Sciatic nerve (tissue), 2 donors: ENCODE measurements around the gene NDUFAF8. TPM values are rescaled to one million over a fixed set of nuclear protein-coding genes. Genes with fewer than 3 reads are reported as not detected.

Experiments
- ATAC-seq: fragments of 200-7000 bp; cut with Tn5 transposase; one replicate; pipeline ENCODE4 v1.9.1; 2020; ENCODE audit warnings: mild to moderate bottlenecking, moderate library complexity
- DNase-seq: peaks from one replicate; pipeline ENCODE4 v3.0.0-alpha.2; 2020; ENCODE audit warnings: low spot score
- intact Hi-C: fragments of 100-400 bp; cut with DNase I; formaldehyde crosslinking; loops from one replicate; pipeline ENCODE4 v1.14.2; 2022
- total RNA-seq: library from RNA; stranded (reverse); fragmentation: NEBNext Ultra II Directional; extraction: Animal tissue kit (Norgen Biotek cat#: 25700); gene quantifications from one replicate; pipeline ENCODE4 v1.2.1, GENCODE V29; 2021
- donor health status: DM: no; HTN: no; CAD: no.
- donor health status: DM: no; HTN: no; CAD: no.

The NDUFAF8 gene
- total RNA-seq, 1 donor from 2014 or later, result 37.4 TPM

DNA sequence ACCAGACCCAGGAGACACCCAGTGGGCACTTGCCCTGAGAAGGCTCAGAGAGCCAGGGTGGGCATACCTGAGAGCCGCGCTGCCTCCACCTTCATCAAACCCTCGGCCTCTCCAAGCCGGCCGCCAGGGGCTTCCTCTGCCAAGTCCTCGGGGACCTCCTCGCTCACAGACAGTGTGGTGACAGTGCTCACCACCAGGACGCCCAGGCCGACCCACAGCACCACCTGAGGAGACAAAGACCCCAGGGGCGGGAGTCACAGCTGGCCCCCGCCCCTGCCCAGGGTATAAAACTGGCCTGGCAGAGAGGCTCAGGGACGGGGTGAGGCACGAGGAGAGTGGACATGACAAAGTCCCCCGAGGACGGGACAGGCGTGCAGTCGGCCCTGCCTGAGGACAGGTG, 21.1 kb downstream of the NDUFAF8 start:
- DNase-seq (no peak), ATAC-seq (no peak)
- intact Hi-C loops, result no loop called here

DNA sequence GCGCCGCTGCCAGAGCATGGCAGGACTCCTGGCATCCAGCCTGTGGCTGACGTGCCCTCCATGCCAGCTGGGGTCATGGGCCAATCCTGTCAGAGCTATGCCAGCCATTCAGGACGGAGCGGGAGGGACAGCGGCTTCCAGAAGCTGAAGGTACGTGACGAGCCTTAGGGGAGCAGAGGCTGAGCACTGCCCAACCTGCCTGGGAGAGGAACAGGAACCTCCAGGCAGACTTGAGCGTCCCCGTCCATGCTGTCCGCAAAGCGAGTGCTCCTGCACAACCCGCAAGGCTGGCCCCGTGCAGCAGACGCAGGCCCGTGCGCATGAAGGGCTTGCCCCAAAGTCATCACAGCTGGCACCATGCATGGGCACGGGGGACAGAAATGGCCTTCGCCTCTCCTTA, 21.5 kb downstream of the NDUFAF8 start:
- DNase-seq, result no peak
- intact Hi-C loops, result no loop called here
- ATAC-seq, result no peak

DNA sequence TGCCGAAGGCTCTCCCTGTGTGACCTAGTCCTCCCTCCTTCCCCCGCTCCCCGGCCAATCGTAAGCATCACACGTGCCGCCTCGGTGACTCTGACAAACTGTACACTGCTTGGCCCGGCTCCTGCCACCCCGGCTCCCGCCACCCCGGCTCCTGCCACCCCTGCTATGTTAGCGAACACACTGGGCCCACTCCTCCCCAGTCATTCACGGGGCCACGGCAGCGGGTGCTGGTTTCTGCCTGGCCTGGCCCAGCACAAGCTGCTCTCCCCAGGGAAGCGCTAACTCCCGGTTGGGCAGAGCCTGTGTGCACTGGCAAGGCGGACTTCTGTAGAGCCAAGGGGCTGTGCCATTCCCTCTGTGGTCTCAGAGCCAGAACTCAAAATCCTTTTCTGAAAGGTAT, 22.0 kb downstream of the NDUFAF8 start:
- intact Hi-C loops, result no loop called here
- no peak for ATAC-seq

DNA sequence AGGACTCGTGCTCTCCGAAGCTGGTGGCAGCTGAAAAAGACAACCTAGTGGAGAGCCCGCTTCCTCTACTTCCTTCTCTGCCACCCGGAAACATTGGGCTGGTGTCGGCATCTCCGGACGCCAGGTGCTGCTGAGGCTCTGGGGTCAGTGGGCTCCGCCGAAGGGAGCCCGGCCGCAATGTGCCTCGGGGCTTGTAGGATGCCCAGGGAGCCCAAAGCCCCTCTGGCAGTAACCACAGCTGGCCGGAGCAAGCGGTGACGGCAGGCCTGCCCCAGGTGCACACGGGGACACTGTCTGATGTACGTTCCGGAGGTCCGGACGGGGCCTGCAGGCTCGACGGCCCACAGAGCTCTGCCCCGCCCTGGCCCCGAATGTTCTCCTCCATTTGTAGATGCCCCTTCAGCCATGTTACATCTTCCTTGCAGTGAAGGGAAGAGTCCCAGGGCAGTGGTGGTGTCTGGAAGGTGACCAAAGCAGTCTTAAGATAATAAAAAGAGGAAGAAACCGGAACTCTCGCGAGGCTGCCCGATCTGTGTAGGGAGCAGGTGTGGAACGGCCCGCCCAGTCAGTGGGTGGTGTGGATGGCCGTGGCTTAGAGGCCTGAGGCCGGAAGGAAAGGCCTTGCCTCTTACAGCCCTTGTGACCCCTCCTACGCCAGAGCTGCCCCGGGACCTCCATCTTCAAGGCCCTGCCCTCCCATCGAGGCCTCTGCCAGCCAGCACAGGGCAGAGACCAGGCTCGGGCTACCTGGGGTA, 22.6 kb downstream of the NDUFAF8 start:
- intact Hi-C loops, result no loop called here
- ATAC-seq (peak; percentile 78), DNase-seq (no peak)

More for the DNA sequence above, 22.0 kb downstream of the NDUFAF8 start:
- no peak for DNase-seq

DNA sequence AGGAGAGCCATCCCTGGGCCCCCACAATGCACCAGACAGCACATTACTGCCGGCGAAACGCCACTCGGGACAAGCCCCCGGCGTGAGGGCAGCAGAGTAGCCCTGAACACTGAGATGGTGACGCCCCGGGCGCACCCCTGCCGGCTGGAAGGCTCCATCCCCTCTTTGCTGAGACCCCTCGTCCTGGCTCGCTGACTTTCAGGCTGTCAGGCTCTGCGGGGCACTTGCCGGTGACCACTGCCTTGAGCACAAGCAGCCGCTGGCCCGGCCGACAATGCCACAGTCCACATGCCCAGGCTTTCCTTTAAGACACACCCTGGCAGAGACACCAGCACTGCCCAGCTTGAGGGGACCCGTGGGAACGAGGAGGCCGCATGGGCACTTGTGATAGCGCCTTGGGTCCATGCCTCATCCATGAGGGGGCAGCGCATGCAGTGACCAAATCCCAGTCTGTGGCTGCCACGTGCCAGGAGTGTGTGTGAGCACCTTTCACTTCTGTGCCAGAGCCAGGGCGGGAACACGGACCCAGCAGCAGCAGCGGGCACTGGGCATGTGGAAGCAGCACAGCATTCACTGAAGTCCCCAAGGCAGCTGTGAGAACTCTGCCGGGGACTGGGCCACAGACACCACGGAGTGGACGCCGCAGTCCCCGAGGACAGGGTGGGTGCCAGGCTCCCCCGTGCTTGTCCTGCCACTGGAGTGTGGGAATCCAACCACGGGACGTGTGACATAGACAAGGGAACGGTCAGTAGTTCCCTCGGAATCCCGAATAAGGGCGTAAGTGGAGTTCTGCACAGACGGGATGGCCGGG, 24.5 kb downstream of the NDUFAF8 start:
- DNase-seq (no peak), ATAC-seq (no peak)
- intact Hi-C loops, result no loop called here

DNA sequence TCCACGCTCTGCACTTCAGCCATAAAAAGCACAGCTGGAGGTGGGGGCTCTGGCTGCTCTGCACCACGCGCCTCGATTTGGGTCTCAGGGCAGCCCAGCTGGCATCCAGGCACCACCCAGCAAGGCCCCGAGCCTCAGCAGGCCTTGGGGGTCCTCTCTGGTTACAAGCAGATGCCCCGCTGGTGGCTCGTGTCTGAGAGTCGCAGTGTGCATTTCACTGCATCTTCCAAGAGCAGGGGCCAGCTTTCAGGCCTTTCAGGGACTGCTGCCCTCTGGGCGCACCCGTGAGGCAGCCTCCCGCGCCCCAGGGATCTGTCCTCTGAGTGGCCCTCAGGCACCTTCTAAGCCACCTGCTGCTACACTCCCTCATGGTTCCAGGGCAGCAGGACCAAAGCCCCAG, 25.5 kb downstream of the NDUFAF8 start:
- ATAC-seq (no peak), DNase-seq (no peak)
- intact Hi-C loops, result no loop called here

DNA sequence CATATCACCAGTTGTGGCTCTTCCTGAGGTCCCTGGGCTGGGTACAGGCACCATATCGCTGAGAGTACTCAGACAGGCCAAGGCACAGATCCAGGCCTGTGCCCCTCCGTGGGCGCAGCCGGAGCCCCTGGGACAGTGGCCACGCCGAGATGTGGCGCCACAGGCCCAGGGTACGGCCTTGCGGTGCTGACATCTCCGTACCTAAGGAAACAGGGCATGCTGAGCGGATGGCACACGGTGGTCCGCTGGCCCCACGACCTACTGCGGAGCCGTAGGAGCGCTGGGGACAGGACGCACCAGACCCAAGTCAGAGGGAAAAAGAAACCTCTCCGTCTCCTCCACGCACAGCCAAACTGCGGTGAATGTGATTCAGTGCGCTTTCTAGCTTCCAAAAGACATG, 26.5 kb downstream of the NDUFAF8 start:
- DNase-seq, result no peak
- intact Hi-C loops, result no loop called here
- ATAC-seq, result no peak

DNA sequence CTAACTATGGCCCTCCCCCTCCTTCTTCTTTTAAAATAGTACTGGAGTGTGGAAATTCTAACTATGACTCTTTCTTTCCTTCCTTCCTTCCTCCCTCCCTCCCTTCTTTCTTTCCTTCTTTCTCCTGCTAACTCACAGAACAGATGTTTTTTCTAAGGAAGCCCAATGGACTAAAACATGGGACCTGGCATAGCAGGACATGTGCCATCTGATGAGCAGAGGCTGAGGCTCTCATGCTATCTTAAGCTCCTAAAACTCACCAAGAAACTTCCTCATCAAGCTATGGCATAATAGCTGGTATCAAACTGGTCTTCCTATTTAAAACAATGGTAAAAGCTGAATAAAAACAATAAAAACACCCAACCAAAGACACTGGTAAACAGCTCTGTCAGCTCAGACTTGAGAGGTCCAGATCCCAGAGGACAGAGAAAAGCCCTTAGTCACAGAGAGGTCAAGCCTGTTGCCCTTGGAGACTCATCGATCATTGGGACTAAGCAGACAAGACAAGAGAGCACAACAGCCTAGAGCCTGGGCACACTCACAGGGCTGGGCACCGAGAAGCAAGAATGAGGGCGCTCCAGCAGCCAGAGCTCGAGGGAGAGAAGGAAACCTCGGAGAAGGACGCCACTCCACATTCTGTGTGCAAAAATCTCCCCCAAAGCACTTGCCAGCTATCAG, 28.4 kb downstream of the NDUFAF8 start:
- DNase-seq (no peak), ATAC-seq (no peak)
- intact Hi-C loops, result no loop called here

DNA sequence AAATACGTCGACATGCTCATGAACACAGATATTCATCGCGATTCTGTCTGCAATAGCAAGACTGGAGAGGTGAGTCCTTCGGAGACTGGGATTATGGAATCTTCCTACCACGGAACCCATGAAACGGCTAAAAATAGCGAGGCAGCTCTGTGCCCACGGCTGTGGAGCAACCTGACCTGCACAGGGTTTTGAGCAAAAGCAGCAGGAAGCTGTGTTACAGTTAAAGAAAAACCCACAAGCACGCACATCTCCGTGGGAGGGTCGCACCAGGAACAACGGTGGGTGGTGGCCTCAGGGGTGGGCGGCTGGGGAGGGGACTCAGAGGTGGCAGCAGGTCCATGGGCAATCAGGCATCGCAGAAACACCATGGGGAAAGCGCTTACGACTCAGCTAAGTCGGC, 31.2 kb downstream of the NDUFAF8 start:
- no peak for ATAC-seq

DNA sequence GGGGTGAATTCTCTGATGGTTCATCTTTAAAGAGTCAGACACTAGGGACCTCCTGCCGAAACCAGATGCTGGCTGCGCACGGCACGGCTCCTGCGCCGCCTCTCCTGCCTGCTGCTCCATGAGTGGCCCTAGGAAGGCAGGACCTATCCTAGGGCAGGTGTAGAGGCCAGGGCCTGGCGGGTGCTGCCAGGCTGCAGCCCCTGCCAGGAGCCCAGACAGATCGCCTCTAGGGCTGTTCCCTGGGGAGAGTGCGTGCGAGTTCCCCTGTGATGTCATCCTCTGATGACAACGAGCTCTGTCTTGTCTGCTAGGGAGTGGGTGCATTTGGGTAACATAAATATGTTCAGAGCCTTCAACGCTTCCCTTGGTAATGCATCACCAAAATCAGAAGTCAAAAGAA, 32.1 kb downstream of the NDUFAF8 start:
- ATAC-seq (no peak), DNase-seq (no peak)
- intact Hi-C loops, result no loop called here

More for the DNA sequence above, 31.2 kb downstream of the NDUFAF8 start:
- no peak for DNase-seq
- intact Hi-C loops, result no loop called here

DNA sequence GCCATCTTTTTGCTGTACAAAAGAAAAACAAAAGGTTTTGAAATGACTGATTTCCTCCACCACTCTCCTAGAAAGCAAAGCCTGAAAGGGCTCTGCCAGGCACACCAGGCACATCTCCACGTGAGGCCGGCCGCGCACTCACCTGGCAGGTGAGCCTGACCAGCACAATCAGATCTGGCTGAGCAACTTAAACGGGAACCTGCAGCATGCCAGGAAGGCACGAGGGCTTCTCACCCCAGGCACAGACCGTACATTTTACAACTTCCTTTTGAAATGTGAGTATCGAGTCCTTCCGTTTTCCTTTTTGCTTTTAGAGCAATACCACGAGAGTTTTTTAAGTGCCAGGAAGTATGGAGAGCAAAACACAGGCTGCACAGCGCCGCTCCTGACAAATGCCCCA, 33.5 kb downstream of the NDUFAF8 start:
- intact Hi-C loops, result no loop called here
- no peak for ATAC-seq
- no peak for DNase-seq

DNA sequence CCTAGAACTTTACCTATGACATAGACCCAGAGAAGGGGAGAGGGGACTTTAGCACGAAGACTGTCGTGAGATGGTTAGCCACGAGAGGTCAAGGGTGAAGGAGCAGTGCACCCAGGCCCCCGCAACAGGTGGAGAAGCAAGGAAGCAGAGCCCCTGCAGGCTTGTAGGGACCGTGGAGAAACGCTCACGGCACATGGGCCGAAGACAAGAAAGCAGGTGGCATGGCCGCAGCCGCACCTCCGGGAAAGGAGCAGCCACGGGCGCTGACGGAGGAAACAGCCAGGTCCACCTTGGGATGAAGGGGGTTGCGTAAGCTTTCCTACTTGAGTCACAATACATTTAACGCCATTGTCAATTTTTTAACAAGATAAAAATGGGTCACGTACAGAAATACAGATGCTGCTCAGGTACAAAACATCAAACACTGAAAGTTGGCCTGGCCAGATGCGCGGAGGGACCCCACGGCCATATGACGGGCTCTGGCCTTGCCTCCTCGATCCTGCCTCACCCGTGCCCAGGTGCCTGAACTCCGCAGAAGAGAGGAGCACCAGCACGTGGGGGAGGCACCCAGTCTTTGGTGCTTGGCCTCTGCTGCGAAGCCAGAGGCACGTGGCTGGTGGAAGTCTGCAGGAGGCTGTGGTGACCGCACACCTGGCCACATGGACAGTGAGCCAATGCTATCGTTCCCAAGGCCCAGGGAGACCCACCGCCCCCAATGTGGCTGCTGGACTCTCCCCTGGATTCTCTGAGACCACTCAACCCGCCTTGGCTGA, 34.8 kb downstream of the NDUFAF8 start:
- intact Hi-C loops, result no loop called here
- DNase-seq (no peak), ATAC-seq (no peak)

DNA sequence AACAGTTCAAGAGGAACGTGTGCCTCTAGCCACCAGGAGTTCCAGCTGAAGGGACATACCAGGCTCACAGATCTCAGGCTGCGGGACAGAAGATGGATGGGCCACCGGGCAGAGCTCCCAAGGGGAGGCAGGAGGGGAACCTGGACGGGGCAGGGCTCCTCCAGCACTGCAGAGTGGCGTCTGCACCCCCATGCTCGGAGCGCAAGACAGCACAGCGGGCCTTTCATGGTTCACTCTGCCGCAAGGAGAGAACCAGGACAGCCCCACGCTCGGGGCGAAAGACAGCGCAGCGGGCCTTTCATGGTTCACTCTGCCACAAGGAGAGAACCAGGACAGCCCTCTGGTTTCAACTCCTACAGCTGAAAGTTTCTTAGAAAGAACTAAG, 35.3 kb downstream of the NDUFAF8 start:
- intact Hi-C loops, result no loop called here
- ATAC-seq, result no peak

DNA sequence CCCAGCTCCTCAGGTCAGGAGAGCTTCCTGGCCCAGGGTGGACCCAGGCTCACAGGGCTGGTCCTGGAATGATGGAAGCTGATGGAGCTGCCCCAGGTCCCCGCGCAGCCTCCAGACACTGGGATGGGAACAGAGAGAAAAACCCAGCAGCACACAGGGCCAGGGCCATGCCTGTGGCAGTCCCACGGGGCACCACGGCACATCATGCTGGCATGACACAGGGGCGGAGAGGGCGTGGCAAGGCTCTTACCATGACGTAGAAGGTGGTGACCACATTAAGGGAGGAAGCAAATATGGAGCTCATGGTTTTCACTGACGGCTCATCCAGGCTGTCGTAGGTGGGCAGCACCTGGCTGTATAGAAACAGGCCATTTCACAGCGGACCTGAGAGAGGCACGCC, 37.7 kb downstream of the NDUFAF8 start:
- DNase-seq (no peak), ATAC-seq (peak; percentile 11)
- intact Hi-C loops, result no loop called here

More for the DNA sequence above, 35.3 kb downstream of the NDUFAF8 start:
- no peak for DNase-seq

DNA sequence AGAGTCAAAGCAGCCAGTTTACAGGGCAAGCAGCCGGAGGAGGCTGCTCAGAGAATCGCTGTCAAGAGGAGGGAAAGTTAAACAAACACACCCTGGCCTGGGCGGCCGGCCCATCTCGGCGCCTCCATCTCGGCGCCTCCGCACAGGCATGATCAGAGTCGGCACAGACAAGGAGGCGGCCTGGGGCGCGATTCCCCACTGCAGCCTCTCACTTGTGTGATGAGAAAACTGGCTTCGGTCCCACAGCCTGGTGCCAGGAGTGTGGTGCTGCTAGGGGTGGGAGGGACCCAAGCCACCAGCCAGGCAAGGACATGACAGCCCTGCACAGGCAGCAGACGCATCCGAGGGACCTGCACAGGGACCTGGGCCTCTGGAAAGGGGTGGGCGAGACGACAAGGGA, 38.3 kb downstream of the NDUFAF8 start:
- intact Hi-C loops, result no loop called here
- DNase-seq (no peak), ATAC-seq (peak; percentile 67)

DNA sequence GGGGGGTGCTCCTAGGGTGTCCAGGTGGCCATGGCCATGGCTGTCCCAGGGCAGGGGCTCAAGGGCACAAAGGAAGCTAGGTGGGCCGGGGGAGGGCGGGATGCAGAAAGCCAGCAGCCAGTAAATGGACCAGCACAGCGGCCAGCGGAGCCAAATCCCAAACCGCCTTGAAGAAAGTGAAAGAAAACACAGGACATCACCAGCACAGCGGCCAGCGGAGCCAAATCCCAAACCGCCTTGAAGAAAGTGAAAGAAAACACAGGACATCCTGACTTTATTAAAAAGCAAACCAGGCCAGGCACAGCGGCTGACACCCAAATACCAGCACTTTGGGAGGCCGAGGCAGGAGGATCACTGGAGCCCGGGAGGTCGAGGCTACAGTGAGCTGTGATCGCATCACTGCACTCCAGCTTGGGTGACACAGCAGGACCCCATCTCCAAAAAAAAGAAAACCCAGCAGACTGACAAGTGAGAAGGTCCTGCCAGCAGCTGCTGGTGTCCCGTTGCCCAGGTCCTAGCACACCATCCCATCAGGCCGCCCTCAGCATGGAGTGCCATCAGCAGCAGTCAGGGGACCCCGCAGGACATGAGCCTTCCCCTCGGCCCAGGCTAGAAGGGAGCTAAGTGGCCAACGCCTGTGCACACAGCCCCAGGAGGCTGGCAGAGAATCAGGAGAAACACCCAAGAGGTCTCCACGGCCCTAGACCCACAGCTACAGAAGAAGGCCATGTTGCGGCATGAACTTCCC, 39.0 kb downstream of the NDUFAF8 start:
- ATAC-seq (peak; percentile 48), DNase-seq (no peak)
- intact Hi-C loops, result no loop called here

DNA sequence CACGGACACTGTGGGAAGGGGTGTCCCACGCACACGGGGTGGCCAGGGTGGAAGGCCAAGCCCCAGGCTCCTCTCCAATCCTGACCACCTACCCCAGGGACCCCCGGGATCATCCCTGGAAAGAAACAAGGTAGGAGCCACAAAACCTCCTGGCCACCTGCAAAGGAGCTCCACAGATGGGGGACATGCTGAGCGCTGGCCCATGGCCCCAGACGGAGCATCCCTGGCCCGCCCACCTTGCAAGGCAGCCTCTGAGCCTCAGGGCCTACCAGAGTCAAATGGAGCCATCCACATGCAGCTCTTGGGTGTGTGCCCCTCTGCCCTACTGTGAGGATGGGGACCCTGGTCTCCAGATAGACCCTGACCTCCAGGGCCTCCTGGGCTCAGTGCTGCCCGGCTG, 39.7 kb downstream of the NDUFAF8 start:
- no peak for ATAC-seq
- intact Hi-C loops, result no loop called here
- no peak for DNase-seq
